Peyer's patch (tissue), 4 donors: ENCODE measurements around the gene PTGER2. TPM values are rescaled to one million over a fixed set of nuclear protein-coding genes. Genes with fewer than 3 reads are reported as not detected.

ENCODE experiments used
- DNase-seq, 3 donors: peaks; one replicate each; pipeline ENCODE4 v3.0.0-alpha.2; 2017 to 2019
- H3K27ac ChIP-seq, 4 donors: fragments of 200-600 bp; sonication (generic); one replicate each; pipeline ENCODE4 v1.5.1; 2016 to 2019
- H3K27me3 ChIP-seq, 2 donors: fragments of 200-600 bp; sonication (generic); one replicate each; pipeline ENCODE4 v1.5.1; 2019
- H3K36me3 ChIP-seq, 3 donors: fragments of 200-600 bp; sonication (generic); one replicate each; pipeline ENCODE4 v1.5.1; 2016 to 2019
- H3K4me1 ChIP-seq, 4 donors: fragments of 200-600 bp; sonication (generic); one replicate each; pipeline ENCODE4 v1.5.1; 2016 to 2019
- H3K4me3 ChIP-seq, 4 donors: fragments of 200-600 bp; sonication (generic); 1 replicate in 3 of 4; 2 replicates in 1 of 4; pipeline ENCODE4 v1.5.1; 2016 to 2019; ENCODE audit warnings: mild to moderate bottlenecking in 1 of 4
- H3K9me3 ChIP-seq, 4 donors: fragments of 200-600 bp; sonication (generic); one replicate each; pipeline ENCODE4 v1.5.1; 2016 to 2019; ENCODE audit warnings: mild to moderate bottlenecking in 1 of 4
- CTCF ChIP-seq, 6 experiments: fragments of 450-650 bp in 4 of 6; fragments of 200-600 bp in 2 of 6; sonication (generic) in 1 of 6; IDR thresholded peaks; one replicate each; pipeline ENCODE4 v1.5.1; 2017 to 2019; ENCODE audit warnings: antibody characterized with exemption in 6 of 6, mild to moderate bottlenecking in 3 of 6, moderate library complexity in 1 of 6
- POLR2A ChIP-seq, 2 donors: fragments of 450-650 bp; IDR thresholded peaks; one replicate each; pipeline ENCODE4 v1.5.1; 2017; ENCODE audit warnings: antibody characterized with exemption in 2 of 2, mild to moderate bottlenecking in 2 of 2, moderate library complexity in 2 of 2
- total RNA-seq, 4 donors: library from RNA; depleted of rRNA; stranded (reverse); fragments of >200 nt; gene quantifications; one replicate each; pipeline ENCODE4 v1.1.0, GENCODE V29; 2016

The PTGER2 gene
- total RNA-seq, 4 donors from 2014 or later, result 2.7 to 6.4 (median 4.9) TPM

GRCh38 chr14:52325126-52325525 lies 11.0 kb downstream of the PTGER2 start:
- no peak for TF ChIP-seq POLR2A (IDR thresholded peaks at IDR 0.05)
- no peak overlapping the region for H3K4me3 ChIP-seq
- no peak for DNase-seq
- peaks cover 0 to 14% (median 0%) of the 10 kb centered on the region in 4 donors for H3K4me1 ChIP-seq
- no peaks in the 10 kb centered on the region for H3K36me3 ChIP-seq
- H3K27me3 ChIP-seq, result no peaks in the 10 kb centered on the region
- H3K9me3 ChIP-seq, result peaks cover 0 to 9% (median 0%) of the 10 kb centered on the region in 4 donors
- H3K27ac ChIP-seq, result peak overlapping the region in 3 of 4 donors; percentile 6 to 52 (median 36)

- no peak for DNase-seq
- H3K4me1 ChIP-seq, result peaks cover 0 to 14% (median 0%) of the 10 kb centered on the region in 4 donors
- peak overlapping the region in 3 of 4 donors; percentile 6 to 52 (median 36) for H3K27ac ChIP-seq
These were observed 11.5 kb downstream of the PTGER2 start for GRCh38 chr14:52325630-52326029.

GRCh38 chr14:52327374-52328226 lies 13.5 kb downstream of the PTGER2 start:
- H3K27ac ChIP-seq, result peak overlapping the region in 2 of 4 donors; percentile 7 to 71
- TF ChIP-seq CTCF (IDR thresholded peaks at IDR 0.05) (no peak), POLR2A (IDR thresholded peaks at IDR 0.05) (no peak)
- H3K4me1 ChIP-seq, result peaks cover 0 to 14% (median 0%) of the 10 kb centered on the region in 4 donors
- no peaks in the 10 kb centered on the region for H3K36me3 ChIP-seq
- peaks cover 0 to under 1% (median 0%) of the 10 kb centered on the region in 4 donors for H3K9me3 ChIP-seq
- H3K27me3 ChIP-seq, result no peaks in the 10 kb centered on the region
- H3K4me3 ChIP-seq, result peak overlapping the region in 1 of 4 donors; percentile 5
- no peak for DNase-seq

More at GRCh38 chr14:52325630-52326029, 11.5 kb downstream of the PTGER2 start:
- H3K4me3 ChIP-seq, result no peak overlapping the region
- no peaks in the 10 kb centered on the region for H3K27me3 ChIP-seq
- no peaks in the 10 kb centered on the region for H3K36me3 ChIP-seq
- TF ChIP-seq POLR2A (IDR thresholded peaks at IDR 0.05), result no peak
- TF ChIP-seq CTCF (IDR thresholded peaks at IDR 0.05), result no peak
- H3K9me3 ChIP-seq, result peaks cover 0 to 9% (median 0%) of the 10 kb centered on the region in 4 donors

GRCh38 chr14:52328276-52328675 lies 14.2 kb downstream of the PTGER2 start:
- DNase-seq, result no peak
- H3K36me3 ChIP-seq, result no peaks in the 10 kb centered on the region
- H3K4me3 ChIP-seq, result no peak overlapping the region
- peak overlapping the region in 2 of 4 donors; percentile 7 to 71 for H3K27ac ChIP-seq
- TF ChIP-seq POLR2A (IDR thresholded peaks at IDR 0.05) (no peak), CTCF (IDR thresholded peaks at IDR 0.05) (no peak)
- H3K9me3 ChIP-seq, result no peaks in the 10 kb centered on the region
- H3K4me1 ChIP-seq, result peaks cover 0 to 14% (median 0%) of the 10 kb centered on the region in 4 donors
- no peaks in the 10 kb centered on the region for H3K27me3 ChIP-seq

- no peak overlapping the region for H3K27ac ChIP-seq
- no peak overlapping the region for H3K4me3 ChIP-seq
- H3K36me3 ChIP-seq, result no peaks in the 10 kb centered on the region
- no peaks in the 10 kb centered on the region for H3K27me3 ChIP-seq
- no peaks in the 10 kb centered on the region for H3K9me3 ChIP-seq
- no peak for DNase-seq
- TF ChIP-seq CTCF (IDR thresholded peaks at IDR 0.05) (no peak), POLR2A (IDR thresholded peaks at IDR 0.05) (no peak)
- peaks cover 0 to 14% (median 0%) of the 10 kb centered on the region in 4 donors for H3K4me1 ChIP-seq
These were observed 15.7 kb downstream of the PTGER2 start for GRCh38 chr14:52329678-52330369.

- no peaks in the 10 kb centered on the region for H3K36me3 ChIP-seq
- DNase-seq, result no peak
- H3K4me3 ChIP-seq, result no peak overlapping the region
- H3K27ac ChIP-seq, result no peak overlapping the region
- no peaks in the 10 kb centered on the region for H3K27me3 ChIP-seq
- H3K9me3 ChIP-seq, result no peaks in the 10 kb centered on the region
- no peaks in the 10 kb centered on the region for H3K4me1 ChIP-seq
- TF ChIP-seq CTCF (IDR thresholded peaks at IDR 0.05) (no peak), POLR2A (IDR thresholded peaks at IDR 0.05) (no peak)
These were observed 18.2 kb downstream of the PTGER2 start for GRCh38 chr14:52332269-52332668.
